ENCODE results near the gene RAMACL.
"Not testable (repeated sequence)": the region's sequence is repeated elsewhere in the genome, so short reads cannot be mapped to it uniquely, and the experiment has no call there.

DNA sequence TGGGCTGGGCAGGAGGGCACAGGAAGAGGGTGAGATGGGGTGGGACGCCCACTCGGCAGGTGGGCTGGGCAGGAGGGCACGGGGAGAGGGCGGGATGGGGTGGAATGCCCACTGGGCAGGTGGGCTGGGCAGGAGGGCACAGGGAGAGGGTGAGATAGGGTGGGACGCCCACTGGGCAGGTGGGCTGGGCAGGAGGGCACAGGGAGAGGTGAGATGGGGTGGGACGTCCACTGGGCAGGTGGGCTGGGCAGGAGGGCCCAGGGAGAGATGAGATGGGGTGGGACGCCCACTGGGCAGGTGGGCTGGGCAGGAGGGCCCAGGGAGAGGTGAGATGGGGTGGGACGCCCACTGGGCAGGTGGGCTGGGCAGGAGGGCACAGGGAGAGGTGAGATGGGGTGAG is 4.7 kb downstream of the RAMACL start:
- TF ChIP-seq POLR2AphosphoS5, POLR2A (IDR thresholded peaks at IDR 0.05): not testable (repeated sequence)
- TF ChIP-seq, protein P1, sequence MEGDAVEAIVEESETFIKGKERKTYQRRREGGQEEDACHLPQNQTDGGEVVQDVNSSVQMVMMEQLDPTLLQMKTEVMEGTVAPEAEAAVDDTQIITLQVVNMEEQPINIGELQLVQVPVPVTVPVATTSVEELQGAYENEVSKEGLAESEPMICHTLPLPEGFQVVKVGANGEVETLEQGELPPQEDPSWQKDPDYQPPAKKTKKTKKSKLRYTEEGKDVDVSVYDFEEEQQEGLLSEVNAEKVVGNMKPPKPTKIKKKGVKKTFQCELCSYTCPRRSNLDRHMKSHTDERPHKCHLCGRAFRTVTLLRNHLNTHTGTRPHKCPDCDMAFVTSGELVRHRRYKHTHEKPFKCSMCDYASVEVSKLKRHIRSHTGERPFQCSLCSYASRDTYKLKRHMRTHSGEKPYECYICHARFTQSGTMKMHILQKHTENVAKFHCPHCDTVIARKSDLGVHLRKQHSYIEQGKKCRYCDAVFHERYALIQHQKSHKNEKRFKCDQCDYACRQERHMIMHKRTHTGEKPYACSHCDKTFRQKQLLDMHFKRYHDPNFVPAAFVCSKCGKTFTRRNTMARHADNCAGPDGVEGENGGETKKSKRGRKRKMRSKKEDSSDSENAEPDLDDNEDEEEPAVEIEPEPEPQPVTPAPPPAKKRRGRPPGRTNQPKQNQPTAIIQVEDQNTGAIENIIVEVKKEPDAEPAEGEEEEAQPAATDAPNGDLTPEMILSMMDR (IDR thresholded peaks at IDR 0.05), result not testable (repeated sequence)

Measured in sigmoid colon (tissue), 4 donors.